Left ventricle myocardium superior (tissue), 1 donor: Measurements from ENCODE around the gene DPRX. TPM values are rescaled to one million over a fixed set of nuclear protein-coding genes. Genes with fewer than 3 reads are reported as not detected.
"Not testable (repeated sequence)": the region's sequence is repeated elsewhere in the genome, so short reads cannot be mapped to it uniquely, and the experiment has no call there.

Experiments used
- ATAC-seq: fragments of 200-7000 bp; cut with Tn5 transposase; one replicate; pipeline ENCODE4 v1.9.1; 2020; ENCODE audit warnings: mild to moderate bottlenecking, moderate library complexity
- DNase-seq: peaks from one replicate; pipeline ENCODE4 v3.0.0-alpha.2; 2020
- intact Hi-C: fragments of 100-400 bp; cut with micrococcal nuclease; formaldehyde crosslinking; loops from one replicate; pipeline ENCODE4 v1.11.0; 2022
- total RNA-seq: library from RNA; stranded (reverse); fragmentation: NEBNext Ultra II Directional; extraction: Animal tissue kit (Norgen Biotek cat#: 25700); gene quantifications from one replicate; pipeline ENCODE4 v1.2.1, GENCODE V29; 2021
- donor health status: DM: no; HTN: yes; CAD: no; lungs with severe emphysema.

The DPRX gene
- total RNA-seq, 1 donor from 2014 or later = not detected

DNA sequence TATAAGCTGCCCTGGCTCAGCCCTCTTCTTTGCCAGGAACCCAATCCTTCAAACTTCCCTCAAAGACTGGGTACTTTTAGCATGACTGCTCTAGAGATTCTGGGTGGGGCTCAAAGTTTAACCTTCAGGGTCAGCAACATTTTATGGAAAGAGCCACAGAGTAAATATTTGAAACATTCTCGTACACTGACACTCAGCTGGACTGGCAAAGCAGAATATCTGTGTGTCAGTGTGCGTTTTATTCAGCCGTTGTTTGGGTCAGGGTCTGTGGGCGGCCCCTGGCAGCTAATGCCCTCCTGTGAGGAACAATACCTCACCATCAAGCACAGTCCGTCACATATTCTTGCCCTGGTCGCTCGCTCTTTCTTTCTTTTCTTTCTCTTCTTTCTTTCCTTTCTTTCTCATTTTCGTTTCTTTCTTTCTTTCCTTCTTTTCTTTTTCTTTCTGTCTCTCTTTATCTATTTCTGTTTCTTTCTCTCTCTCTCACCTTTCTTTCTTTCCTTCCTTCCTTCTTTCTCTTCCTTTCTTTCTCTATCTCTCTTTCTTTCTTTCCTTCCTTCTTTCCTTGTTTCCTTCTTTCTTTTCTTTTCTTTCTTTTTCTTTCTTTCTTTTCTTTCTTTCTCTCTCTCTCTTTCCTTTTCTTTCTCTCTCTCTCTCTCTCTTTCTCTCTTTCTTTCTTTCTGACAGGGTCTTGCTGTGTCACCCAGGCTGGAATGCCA lies 10.7 kb downstream of the DPRX start:
- ATAC-seq (no peak), DNase-seq (no peak)
- intact Hi-C loops = no loop called here

DNA sequence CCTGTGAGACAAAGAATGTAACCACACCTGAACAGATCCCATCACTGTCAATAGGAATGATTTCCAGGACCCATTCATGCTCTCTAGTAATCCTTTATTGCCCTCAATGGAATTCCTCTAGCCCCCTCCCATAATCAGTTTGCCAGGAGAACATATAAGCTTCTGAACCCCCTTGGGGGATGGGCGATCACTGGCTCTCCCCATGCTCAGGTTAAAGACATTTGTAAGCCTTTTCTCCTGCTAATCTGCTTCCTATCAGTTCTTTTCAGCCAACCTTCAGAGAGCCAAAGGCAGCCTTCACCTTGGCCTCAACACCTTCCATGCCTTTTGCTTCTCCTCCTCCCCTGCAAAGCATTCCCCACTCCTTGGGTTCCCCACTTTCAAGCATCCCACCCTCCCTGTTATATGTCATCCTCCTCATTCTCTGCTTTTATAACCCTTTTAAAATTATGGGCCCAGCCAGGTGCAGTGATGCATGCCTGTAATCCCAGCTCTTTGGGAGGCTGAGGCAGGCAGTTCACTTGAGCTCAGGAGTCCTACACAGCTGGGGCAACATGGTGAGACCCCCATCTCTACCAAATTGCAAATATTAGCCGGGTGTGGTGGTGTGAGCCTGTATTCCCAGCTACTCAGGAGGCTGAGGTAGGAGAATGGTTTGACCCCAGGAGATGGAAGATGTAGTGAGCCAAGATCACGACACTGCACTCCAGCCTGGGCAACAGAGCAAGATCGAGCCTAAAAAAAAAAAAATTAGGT lies 12.4 kb downstream of the DPRX start:
- no peak for DNase-seq
- intact Hi-C loops = no loop called here
- ATAC-seq = no peak

DNA sequence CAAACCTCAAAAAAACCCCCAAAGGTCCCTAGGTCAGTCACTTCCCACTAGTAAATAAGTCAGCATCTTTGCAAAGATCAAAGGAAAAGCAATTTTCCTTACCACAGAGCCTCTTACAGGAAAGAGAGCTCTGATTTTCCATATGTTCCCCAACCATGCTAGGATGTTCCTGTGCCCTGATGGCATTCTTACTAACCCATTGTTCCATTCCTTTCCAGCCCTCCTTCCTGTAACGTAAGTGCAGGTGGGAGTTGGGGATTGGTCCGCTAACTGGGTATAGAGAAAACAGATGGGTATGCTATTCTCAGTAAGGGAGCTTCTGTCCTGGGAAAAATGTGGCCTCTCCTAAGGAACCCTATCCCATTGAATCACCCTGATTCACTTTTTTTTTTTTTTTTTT lies 14.3 kb downstream of the DPRX start:
- DNase-seq (no peak), ATAC-seq (peak; percentile 47)
- intact Hi-C loops = no loop called here

DNA sequence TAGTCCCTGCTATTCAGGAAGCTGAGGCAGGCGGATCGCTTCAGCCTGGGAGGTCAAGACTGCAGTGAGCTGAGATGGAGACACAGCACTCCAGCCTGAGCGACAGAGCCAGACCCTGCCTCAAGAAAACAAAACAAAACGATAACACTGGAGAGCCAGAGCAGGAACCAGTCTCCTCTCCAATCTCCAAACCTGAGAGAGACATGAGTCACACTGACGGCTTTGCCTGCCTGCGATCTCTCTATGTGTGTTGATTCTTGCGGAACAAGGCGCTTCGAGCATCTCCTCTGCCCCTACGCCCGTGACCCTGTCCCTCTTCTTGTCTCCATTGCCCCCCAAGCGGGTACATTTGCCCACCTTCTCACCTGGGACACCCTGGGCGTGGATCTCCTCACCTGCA lies 15.6 kb downstream of the DPRX start:
- ATAC-seq = no peak

DNA sequence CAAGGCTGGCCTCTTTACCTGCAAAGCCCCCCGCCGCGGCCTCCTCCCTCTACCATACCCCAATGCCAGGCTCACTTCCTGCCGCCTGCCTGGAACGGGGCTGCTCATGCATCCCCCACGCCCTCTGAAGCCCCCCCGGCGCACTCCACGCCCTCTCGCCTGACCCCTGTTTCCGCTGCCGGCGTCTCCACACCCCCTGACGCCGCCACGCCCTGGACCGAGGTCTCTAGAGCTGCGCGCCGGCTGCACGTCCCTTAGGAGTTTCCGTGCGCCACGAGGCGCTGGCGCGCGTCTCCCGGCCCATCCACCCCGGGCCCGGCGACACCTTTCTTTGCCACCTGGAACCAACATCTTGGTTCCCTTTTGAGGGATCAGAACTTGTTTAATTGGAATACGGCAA lies 16.0 kb downstream of the DPRX start:
- ATAC-seq (no peak), DNase-seq (no peak)
- intact Hi-C loops = no loop called here

More for the DNA sequence above, 15.6 kb downstream of the DPRX start:
- DNase-seq = no peak
- intact Hi-C loops = no loop called here

DNA sequence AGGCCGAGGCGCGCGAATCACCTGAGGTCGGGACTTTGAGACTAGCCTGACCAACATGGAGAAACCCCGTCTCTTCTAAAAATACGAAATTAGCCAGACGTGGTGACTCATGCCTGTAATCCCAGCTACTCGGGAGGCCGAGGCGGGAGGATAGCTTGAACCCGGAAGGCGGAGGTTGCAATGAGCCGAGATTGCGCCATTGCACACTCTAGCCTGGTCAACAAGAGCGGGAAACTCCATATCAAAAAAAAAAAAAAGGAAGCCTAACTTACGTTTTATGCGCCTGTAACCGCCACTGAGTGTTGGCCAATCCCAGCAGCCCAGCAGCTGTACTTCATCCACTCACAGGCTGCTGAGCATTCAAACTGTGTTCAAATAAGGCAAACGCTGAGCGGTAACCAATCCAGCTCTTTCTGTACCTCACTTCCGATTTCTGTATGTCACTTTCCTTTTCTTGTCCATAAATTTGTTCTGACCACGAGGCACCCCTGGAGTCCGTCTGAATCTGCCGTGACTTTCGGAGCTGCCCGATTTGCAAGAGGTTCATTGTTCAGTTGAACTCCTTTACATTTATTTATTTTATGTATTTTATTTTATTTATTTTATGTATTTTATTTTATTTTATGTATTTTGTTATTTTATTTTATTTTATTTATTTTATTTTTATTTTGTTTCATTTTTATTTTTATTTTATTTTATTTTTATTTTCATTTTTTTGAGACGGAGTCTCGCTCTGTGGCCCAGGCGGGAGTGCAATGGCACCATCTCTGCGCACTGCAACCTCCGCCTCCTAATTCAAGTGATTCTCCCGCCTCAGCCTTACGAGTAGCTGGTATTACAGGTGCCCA lies 18.2 kb downstream of the DPRX start:
- no peak for DNase-seq
- no peak for ATAC-seq
- intact Hi-C loops = no loop called here

DNA sequence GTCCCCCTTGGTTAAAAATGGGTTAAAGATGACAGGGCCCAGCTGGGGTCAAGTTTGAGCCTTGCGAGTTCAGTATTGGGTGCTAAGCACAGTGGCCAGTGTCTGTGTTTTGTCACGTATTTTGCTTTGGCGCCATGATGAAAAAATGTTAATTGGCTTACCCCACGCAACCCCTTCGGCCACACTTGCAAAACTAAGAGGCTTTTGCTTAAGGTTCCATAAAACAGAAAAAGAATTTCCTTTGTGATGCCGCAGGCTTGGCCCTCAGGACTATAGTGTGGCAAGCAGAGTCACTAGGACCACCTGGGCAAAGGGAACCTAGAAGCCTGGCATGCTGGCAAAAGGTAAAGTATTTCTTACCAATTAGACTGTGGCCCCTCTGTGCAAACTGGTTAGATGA lies 20.7 kb downstream of the DPRX start:
- DNase-seq = no peak
- no peak for ATAC-seq
- intact Hi-C loops = no loop called here

DNA sequence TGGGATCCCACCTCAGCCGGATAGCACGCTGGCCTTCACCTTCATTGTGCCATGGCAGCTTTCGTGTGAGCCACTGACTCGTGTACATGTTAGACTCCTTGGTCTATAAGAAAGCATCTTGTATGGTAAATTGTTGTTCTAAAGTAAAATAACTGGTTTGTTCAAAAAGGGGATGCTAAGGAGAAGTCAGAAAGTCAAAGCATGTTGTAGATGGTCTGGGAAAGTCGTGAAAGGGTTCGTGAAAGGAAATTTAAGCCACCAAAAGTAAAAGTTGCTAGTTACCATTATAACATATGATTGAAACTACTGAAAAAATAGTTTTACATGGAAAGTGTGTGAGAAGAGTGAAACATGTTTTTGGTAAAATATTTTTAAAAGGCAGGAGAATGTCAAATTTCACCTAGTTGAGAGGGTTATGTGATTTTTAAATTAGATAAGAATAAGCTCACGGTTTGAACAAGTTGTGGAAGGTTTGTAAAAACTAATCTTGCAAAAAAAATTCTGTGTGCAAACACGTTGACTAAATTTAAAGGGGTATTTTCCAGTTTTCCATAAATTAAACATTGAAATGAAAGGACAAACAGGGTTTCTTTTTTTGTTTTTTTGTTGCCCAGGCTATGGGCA lies 23.4 kb downstream of the DPRX start:
- ATAC-seq = no peak
- intact Hi-C loops = no loop called here
- no peak for DNase-seq

DNA sequence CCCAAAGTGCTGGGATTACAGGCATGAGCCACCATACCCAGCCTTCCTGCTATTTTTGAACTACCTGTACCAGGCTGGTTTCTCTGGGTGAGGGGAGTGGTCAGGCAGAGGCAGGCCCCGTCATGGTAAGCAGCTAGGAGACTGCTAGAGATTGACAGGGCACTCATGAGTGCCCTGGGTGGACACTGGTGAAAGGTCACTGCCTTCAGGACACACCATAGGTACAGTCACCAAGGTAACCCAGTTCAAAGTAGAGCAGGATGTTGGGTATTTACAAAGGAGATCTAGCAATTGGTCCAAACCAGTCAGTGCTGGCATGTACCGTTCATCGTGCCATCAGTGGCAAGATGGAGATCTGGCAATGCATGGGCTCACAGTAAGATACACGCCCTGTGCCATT lies 25.5 kb downstream of the DPRX start:
- intact Hi-C loops = no loop called here
- no peak for DNase-seq
- no peak for ATAC-seq

DNA sequence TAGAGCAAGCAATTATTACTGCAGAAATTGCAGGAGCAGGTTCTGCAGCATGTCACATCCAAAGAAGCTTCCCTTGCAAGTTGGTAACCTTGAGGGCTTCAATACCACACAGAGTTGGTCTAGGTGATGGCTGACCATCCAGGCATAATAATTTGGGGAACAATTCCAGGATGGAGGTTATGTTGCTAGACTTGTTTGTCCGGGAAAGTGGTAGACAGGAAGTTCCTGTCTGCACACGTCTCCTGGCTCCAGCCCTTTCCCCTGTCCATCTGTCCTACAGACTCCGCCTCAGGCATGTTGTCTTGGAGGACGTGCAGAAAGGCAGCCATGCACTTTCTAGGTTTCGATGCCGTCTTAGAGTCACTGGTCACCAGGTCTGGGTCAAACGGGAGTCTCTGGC lies 26.0 kb downstream of the DPRX start:
- ATAC-seq (no peak), DNase-seq (no peak)
- intact Hi-C loops = no loop called here

DNA sequence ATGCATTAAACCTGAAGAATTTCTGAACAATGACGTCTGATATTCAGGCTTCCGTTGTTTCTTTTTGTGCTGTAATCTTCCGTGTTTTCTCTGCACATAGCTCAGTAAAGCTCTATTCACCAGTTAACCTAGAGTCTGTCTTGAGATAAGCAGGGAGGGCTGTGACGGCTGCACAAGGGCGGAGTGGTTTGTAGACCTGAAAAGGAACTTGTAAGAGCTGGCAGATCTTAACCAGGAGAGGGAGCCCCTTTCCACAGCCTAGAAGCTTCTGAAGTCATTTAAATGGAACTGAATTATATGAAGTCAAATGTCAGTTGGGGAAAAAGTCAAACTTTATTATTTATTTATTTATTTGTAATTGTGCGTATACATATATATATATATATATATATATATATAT lies 27.5 kb downstream of the DPRX start:
- no peak for DNase-seq
- intact Hi-C loops = no loop called here
- peak; percentile 41 for ATAC-seq

DNA sequence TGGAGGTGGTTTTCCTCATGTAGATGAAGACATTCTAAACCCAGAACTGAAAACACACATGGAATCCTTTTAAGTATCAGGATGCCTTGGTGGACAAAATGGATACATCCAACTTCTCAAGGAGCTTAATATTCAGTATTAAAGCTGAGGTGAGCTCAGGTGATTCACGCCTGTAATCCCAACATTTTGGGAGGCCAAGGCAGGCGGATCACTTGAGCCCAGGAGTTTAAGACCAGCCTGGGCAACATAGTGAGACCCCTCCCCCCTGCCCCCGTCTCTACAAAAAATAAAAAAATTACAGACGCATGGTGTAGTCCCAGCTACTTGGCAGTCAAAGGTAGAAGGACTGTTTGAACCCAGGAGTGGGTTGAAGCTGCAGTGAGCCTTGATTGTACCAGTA lies 28.8 kb downstream of the DPRX start:
- intact Hi-C loops = no loop called here
- DNase-seq (no peak), ATAC-seq (no peak)

DNA sequence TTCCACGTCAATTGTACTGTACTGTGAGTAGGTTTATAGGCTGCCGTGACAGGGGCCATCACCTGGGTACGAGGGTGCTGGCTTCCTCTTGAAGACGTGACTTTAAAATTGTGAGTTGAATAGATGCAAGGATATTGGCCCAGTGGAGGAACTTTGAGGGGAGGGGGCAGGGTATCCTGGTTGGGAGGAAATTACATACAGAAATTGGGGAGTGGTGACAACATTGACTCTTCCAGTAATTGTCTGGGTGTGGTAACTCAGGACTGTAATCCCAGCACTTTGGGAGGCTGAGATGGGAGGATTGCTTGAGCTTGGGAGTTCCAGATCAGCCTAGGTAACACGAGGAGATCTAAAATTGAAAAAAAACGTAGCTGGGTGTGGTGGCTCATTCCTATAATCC lies 30.4 kb downstream of the DPRX start:
- ATAC-seq = no peak
- intact Hi-C loops = no loop called here
- DNase-seq = no peak

DNA sequence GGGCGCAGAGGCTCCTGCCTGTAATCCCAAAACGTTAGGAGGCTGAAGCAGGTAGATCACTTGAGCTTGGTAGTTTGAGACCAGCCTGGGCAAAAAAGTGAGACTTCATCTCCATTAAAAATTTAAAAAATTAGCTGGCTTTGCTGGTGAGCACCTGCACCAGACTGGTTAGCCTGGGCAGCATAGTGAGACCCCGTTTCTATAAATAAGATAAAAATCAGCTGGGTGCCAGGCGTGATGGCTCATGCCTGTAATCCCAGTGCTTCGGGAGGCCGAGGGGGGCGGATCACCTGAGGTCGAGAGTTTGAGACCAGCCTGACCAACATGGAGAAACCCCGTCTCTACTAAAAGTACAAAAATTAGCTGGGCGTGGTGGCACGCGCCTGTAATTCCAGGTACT lies 32.4 kb downstream of the DPRX start:
- DNase-seq (no peak), ATAC-seq (no peak)
- intact Hi-C loops = no loop called here

DNA sequence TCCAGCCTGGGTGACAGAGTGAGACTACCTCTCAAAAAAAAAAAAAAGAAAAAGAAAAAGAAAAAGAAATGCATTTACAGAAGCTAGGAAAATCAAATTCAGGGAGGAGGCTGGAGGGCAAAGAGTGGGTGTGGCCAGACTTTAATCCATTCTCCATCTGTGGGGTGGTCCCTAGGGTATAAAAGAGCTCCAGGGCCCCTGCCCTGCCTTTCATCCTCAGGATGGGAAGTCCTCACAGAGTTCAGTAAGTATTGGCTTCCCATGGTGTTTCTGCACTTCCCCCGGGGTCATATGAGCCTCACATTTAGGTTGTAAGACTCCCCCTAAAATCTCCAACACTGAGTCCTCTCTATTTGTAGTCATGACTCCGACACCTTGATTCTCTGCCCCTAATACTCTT lies 33.0 kb downstream of the DPRX start:
- no peak for DNase-seq
- ATAC-seq = no peak
- intact Hi-C loops = no loop called here

DNA sequence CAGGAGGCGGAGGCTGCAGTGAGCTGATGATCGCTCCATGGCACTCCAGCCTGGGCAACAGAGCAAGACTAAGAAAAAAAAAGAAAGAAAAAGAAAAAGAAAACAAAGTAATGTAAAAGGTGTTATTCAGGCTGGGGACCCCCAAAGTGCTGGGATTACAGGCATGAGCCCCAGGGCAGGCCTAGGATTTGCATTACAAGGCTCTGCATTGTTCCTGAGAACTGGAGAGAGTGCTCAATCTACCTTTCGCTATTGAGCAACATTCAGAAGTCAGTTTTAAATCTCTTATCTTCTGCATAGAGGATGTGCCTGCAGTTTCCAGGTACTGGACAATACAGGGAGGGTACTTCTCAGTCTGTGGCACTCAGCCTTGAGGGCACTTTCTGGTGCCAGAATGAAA lies 34.5 kb downstream of the DPRX start:
- not testable (repeated sequence) for DNase-seq, ATAC-seq

DNA sequence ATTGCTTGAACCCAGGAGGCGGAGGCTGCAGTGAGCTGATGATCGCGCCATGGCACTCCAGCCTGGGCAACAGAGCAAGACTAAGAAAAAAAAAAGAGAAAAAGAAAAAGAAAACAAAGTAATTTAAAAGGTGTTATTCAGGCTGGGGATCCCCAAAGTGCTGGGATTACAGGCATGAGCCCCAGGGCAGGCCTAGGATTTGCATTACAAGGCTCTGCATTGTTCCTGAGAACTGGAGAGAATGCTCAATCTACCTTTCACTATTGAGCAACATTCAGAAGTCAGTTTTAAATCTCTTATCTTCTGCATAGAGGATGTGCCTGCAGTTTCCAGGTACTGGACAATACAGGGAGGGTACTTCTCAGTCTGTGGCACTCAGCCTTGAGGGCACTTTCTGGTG lies 37.0 kb downstream of the DPRX start:
- ATAC-seq, intact Hi-C loops, DNase-seq: not testable (repeated sequence)

More for the DNA sequence above, 34.5 kb downstream of the DPRX start:
- intact Hi-C loops = not testable (repeated sequence)

DNA sequence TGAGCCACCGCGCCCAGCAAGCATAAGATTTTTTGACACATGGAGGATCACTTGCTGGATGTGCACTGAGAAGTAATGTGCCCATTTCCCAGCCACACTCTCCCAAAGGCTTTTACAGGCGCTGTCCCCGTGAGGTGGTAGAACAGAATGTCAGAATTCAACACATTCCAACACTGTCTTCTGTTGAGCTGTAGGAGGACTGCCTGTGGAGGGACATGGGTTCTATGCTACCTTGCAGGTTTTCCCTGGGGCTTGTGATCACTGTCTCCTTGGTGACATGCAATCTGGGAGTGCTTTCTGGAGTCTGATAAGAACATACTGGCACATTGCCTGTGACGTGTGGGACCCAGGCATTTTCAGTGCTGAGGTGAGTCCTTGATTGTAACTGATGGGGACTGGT lies 38.5 kb downstream of the DPRX start:
- DNase-seq (no peak), ATAC-seq (no peak)
- intact Hi-C loops = no loop called here

DNA sequence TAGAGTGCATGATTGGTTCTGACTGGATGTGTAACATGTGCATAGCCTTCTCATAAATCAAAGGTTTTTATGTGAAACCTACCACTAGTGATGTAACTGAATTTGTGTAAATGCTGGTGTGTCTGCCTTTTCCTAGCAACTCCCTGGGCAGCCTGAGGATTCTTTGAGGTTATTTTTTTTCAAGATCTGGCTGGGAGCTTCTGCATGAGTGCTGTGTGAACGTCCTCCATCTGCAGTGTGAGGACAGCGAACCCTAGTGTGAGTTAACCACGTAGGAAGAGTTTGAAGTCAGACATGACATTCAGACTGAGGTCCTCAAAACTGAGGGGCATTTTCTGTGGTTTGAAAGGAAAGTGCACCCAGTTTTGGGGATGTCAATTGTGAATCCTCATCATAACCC lies 39.9 kb downstream of the DPRX start:
- DNase-seq = no peak
- intact Hi-C loops = no loop called here

More for the DNA sequence above, 39.9 kb downstream of the DPRX start:
- no peak for ATAC-seq
